Measurements from ENCODE around the gene GLDN. TPM values are rescaled to one million over a fixed set of nuclear protein-coding genes. Genes with fewer than 3 reads are reported as not detected.
A peak's percentile ranks its signal among the peaks of the same experiment; 100 is the strongest.

Gene GLDN
- total RNA-seq, 1 donor from 2014 or later, result 5.9 TPM

GRCh38 chr15:51382787-51383186 is 41.3 kb downstream of the GLDN start:
- H3K27ac ChIP-seq, result no peak overlapping the region
- DNase-seq (ENCODE audit: extremely low spot score in 2 of 2), result no peak
- H3K36me3 ChIP-seq, result no peaks in the 10 kb centered on the region
- intact Hi-C loops (cut with DNase I), result loop anchor here (5.0 kb wide), 1 partner anchor 220 kb away; no protein-coding TSS in a partner anchor
- H3K9me3 ChIP-seq, result no peaks in the 10 kb centered on the region
- no peak for TF ChIP-seq POLR2A (IDR thresholded peaks at IDR 0.05)
- TF ChIP-seq CTCF (IDR thresholded peaks at IDR 0.05), result peak in 1 of 3 experiments; percentile 8
- H3K4me3 ChIP-seq, result no peak overlapping the region
- no peaks in the 10 kb centered on the region for H3K27me3 ChIP-seq
- no peaks in the 10 kb centered on the region for H3K4me1 ChIP-seq

DNA sequence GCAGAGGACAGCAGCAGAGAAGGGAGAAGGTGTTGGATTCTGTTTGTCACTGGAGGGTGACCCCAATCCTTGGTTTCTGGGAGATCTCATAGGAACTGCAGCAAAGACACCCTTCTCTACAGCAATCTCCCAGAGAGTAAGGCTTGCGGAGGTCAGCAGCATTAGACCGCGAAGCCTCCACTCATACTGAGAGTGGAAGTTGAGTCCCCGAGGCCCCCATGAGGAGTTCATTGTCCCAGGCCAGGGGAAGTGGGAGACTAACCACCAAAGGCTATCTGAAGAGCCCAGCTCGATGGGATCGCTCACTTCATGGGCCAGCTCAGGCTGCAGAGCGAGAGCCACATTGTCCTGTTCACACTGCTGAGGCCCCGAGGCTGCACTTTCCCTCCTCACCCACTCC is 44.6 kb downstream of the GLDN start:
- DNase-seq (ENCODE audit: extremely low spot score in 2 of 2), result no peak
- Histone ChIP-seq H3K4me3 (no peak overlapping the region), H3K4me1 (no peaks in the 10 kb centered on the region), H3K27me3 (no peaks in the 10 kb centered on the region), H3K36me3 (no peaks in the 10 kb centered on the region), H3K9me3 (no peaks in the 10 kb centered on the region), H3K27ac (no peak overlapping the region)
- intact Hi-C loops (cut with DNase I), result no loop called here
- no peak for TF ChIP-seq CTCF (IDR thresholded peaks at IDR 0.05)
- TF ChIP-seq POLR2AphosphoS5 (IDR thresholded peaks at IDR 0.05; ENCODE audit: insufficient read depth in 1 of 2, low read depth in 1 of 2), result no peak
- no peak for TF ChIP-seq POLR2A (IDR thresholded peaks at IDR 0.05)

- Histone ChIP-seq H3K9me3 (no peaks in the 10 kb centered on the region), H3K4me3 (no peak overlapping the region), H3K4me1 (no peaks in the 10 kb centered on the region), H3K36me3 (no peaks in the 10 kb centered on the region), H3K27ac (no peak overlapping the region), H3K27me3 (no peaks in the 10 kb centered on the region)
- TF ChIP-seq POLR2AphosphoS5 (IDR thresholded peaks at IDR 0.05; ENCODE audit: insufficient read depth in 1 of 2, low read depth in 1 of 2) (no peak), POLR2A (IDR thresholded peaks at IDR 0.05) (no peak), CTCF (IDR thresholded peaks at IDR 0.05) (no peak)
- no peak for DNase-seq (ENCODE audit: extremely low spot score in 2 of 2)
- intact Hi-C loops (cut with DNase I), result no loop called here
These were observed 45.0 kb downstream of the GLDN start for GRCh38 chr15:51386486-51386885.

GRCh38 chr15:51386960-51387698 is 45.7 kb downstream of the GLDN start:
- Histone ChIP-seq H3K4me3 (no peak overlapping the region), H3K9me3 (no peaks in the 10 kb centered on the region), H3K4me1 (no peaks in the 10 kb centered on the region), H3K27me3 (no peaks in the 10 kb centered on the region), H3K27ac (no peak overlapping the region), H3K36me3 (no peaks in the 10 kb centered on the region)
- DNase-seq (ENCODE audit: extremely low spot score in 2 of 2), result no peak
- intact Hi-C loops (cut with DNase I), result no loop called here
- TF ChIP-seq POLR2A (IDR thresholded peaks at IDR 0.05), result no peak
- TF ChIP-seq CTCF (IDR thresholded peaks at IDR 0.05), result no peak
- TF ChIP-seq POLR2AphosphoS5 (IDR thresholded peaks at IDR 0.05; ENCODE audit: insufficient read depth in 1 of 2, low read depth in 1 of 2), result no peak

- Histone ChIP-seq H3K27ac (no peak overlapping the region), H3K4me1 (no peaks in the 10 kb centered on the region), H3K9me3 (no peaks in the 10 kb centered on the region), H3K4me3 (no peak overlapping the region), H3K27me3 (no peaks in the 10 kb centered on the region), H3K36me3 (no peaks in the 10 kb centered on the region)
- no peak for DNase-seq (ENCODE audit: extremely low spot score in 2 of 2)
- intact Hi-C loops (cut with DNase I), result no loop called here
- TF ChIP-seq CTCF (IDR thresholded peaks at IDR 0.05) (no peak), POLR2A (IDR thresholded peaks at IDR 0.05) (no peak), POLR2AphosphoS5 (IDR thresholded peaks at IDR 0.05; ENCODE audit: insufficient read depth in 1 of 2, low read depth in 1 of 2) (no peak)
These were observed 46.2 kb downstream of the GLDN start for GRCh38 chr15:51387699-51388041.

Measured in vagina (tissue), 2 donors.